ENCODE measurements around the gene SCAMP4.

The SCAMP4 gene

DNA sequence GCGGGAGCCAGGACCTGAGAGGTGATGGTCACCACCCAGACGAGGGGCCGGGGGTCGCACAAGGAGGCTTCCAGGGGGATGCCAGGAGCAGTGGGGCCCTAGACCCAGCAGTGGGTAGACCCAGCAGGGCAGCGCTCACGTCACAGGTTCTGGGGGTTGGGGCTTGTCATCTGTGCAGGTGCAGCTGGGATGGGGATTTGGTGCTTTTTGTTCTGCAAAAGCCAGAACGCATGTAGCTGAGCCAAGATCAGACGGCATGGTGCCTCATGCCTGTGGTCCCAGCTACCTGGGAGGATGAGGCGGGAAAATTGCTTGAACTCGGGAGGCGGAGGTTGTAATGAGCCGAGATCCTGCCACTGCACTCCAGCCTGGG is 50.9 kb downstream of the SCAMP4 start:
- WGBS (ENCODE audit: extremely low coverage, insufficient coverage, insufficient read length) = no CpG with 5 or more reads among the region's 12 CpGs
- H3K79me2 ChIP-seq (ENCODE audit: control insufficient read depth, insufficient read depth, low read length, poor library complexity) = peaks cover 9% of the 10 kb centered on the region
- no peak overlapping the region for H3K4me2 ChIP-seq (ENCODE audit: low read length)
- DNase-seq = no peak
- no peak overlapping the region for H2AFZ ChIP-seq (ENCODE audit: insufficient read depth, low read length, poor library complexity)
- peaks cover 2% of the 10 kb centered on the region for H3K9me3 ChIP-seq (ENCODE audit: insufficient read depth, low read depth, low read length)
- H3K4me3 ChIP-seq (ENCODE audit: low read depth, low read length) = no peak overlapping the region
- no peaks in the 10 kb centered on the region for H3K27me3 ChIP-seq (ENCODE audit: insufficient read depth, low read length)
- no peak overlapping the region for H3K9ac ChIP-seq (ENCODE audit: low read length)
- H3K23ac ChIP-seq (ENCODE audit: low read length) = no peak overlapping the region
- no peak overlapping the region for H4K91ac ChIP-seq (ENCODE audit: low read depth, low read length)
- no peak overlapping the region for H3K18ac ChIP-seq (ENCODE audit: low read length)
- no peak overlapping the region for H2AK5ac ChIP-seq (ENCODE audit: low read length)
- no peak overlapping the region for H3K14ac ChIP-seq (ENCODE audit: low read length)
- H3K27ac ChIP-seq (ENCODE audit: low read depth, low read length) = no peak overlapping the region
- H2BK5ac ChIP-seq (ENCODE audit: low read depth, low read length, poor library complexity) = no peak overlapping the region
- H2BK120ac ChIP-seq (ENCODE audit: insufficient read depth, low read length, poor library complexity) = no peak overlapping the region
- no peaks in the 10 kb centered on the region for H3K4me1 ChIP-seq (ENCODE audit: control insufficient read depth in 1 of 2, insufficient read depth in 2 of 2, low read length in 2 of 2)
- H4K8ac ChIP-seq (ENCODE audit: low read depth, low read length) = no peak overlapping the region
- peaks cover 24 to 33% of the 10 kb centered on the region in 2 experiments for H3K36me3 ChIP-seq (ENCODE audit: control insufficient read depth in 1 of 2, insufficient read depth in 2 of 2, low read length in 2 of 2)
- no peak overlapping the region for H2BK12ac ChIP-seq (ENCODE audit: low read length)
- no peak overlapping the region for H4K12ac ChIP-seq (ENCODE audit: low read depth, low read length)
- peak overlapping the region; percentile 9 for H3K4ac ChIP-seq (ENCODE audit: low read depth, low read length)
- no peaks in the 10 kb centered on the region for H3K79me1 ChIP-seq (ENCODE audit: low read length)

- no CpG with 5 or more reads among the region's 28 CpGs for WGBS (ENCODE audit: extremely low coverage, insufficient coverage, insufficient read length)
These were observed 51.8 kb downstream of the SCAMP4 start for GRCh38 chr19:1956868-1957492.

GRCh38 chr19:1957562-1958248 is 52.5 kb downstream of the SCAMP4 start:
- Histone ChIP-seq H4K8ac (ENCODE audit: low read depth, low read length) (no peak overlapping the region), H3K4me3 (ENCODE audit: low read depth, low read length) (no peak overlapping the region), H3K9me3 (ENCODE audit: insufficient read depth, low read depth, low read length) (peaks cover 2% of the 10 kb centered on the region), H3K4ac (ENCODE audit: low read depth, low read length) (no peak overlapping the region), H3K4me1 (ENCODE audit: control insufficient read depth in 1 of 2, insufficient read depth in 2 of 2, low read length in 2 of 2) (no peaks in the 10 kb centered on the region), H3K9ac (ENCODE audit: low read length) (no peak overlapping the region), H3K79me1 (ENCODE audit: low read length) (no peaks in the 10 kb centered on the region), H2AK5ac (ENCODE audit: low read length) (no peak overlapping the region), H3K79me2 (ENCODE audit: control insufficient read depth, insufficient read depth, low read length, poor library complexity) (peaks cover 7% of the 10 kb centered on the region), H2BK5ac (ENCODE audit: low read depth, low read length, poor library complexity) (no peak overlapping the region), H3K27ac (ENCODE audit: low read depth, low read length) (no peak overlapping the region), H2BK120ac (ENCODE audit: insufficient read depth, low read length, poor library complexity) (no peak overlapping the region), H3K36me3 (ENCODE audit: control insufficient read depth in 1 of 2, insufficient read depth in 2 of 2, low read length in 2 of 2) (peaks cover 26 to 28% of the 10 kb centered on the region in 2 experiments), H4K12ac (ENCODE audit: low read depth, low read length) (no peak overlapping the region), H3K14ac (ENCODE audit: low read length) (no peak overlapping the region), H2AFZ (ENCODE audit: insufficient read depth, low read length, poor library complexity) (no peak overlapping the region), H2BK12ac (ENCODE audit: low read length) (no peak overlapping the region), H4K91ac (ENCODE audit: low read depth, low read length) (no peak overlapping the region), H3K4me2 (ENCODE audit: low read length) (no peak overlapping the region), H3K27me3 (ENCODE audit: insufficient read depth, low read length) (no peaks in the 10 kb centered on the region), H3K23ac (ENCODE audit: low read length) (no peak overlapping the region), H3K18ac (ENCODE audit: low read length) (no peak overlapping the region)
- no CpG with 5 or more reads among the region's 40 CpGs for WGBS (ENCODE audit: extremely low coverage, insufficient coverage, insufficient read length)
- DNase-seq = no peak

More at GRCh38 chr19:1956868-1957492, 51.8 kb downstream of the SCAMP4 start:
- no peak overlapping the region for H3K18ac ChIP-seq (ENCODE audit: low read length)
- H4K12ac ChIP-seq (ENCODE audit: low read depth, low read length) = no peak overlapping the region
- no peak overlapping the region for H2BK120ac ChIP-seq (ENCODE audit: insufficient read depth, low read length, poor library complexity)
- peaks cover 7% of the 10 kb centered on the region for H3K79me2 ChIP-seq (ENCODE audit: control insufficient read depth, insufficient read depth, low read length, poor library complexity)
- no peak overlapping the region for H3K4ac ChIP-seq (ENCODE audit: low read depth, low read length)
- H3K4me3 ChIP-seq (ENCODE audit: low read depth, low read length) = no peak overlapping the region
- no peak overlapping the region for H2BK5ac ChIP-seq (ENCODE audit: low read depth, low read length, poor library complexity)
- no peaks in the 10 kb centered on the region for H3K27me3 ChIP-seq (ENCODE audit: insufficient read depth, low read length)
- no peak overlapping the region for H2BK12ac ChIP-seq (ENCODE audit: low read length)
- H3K23ac ChIP-seq (ENCODE audit: low read length) = no peak overlapping the region
- H3K79me1 ChIP-seq (ENCODE audit: low read length) = no peaks in the 10 kb centered on the region
- H3K27ac ChIP-seq (ENCODE audit: low read depth, low read length) = no peak overlapping the region
- H3K9me3 ChIP-seq (ENCODE audit: insufficient read depth, low read depth, low read length) = peaks cover 2% of the 10 kb centered on the region
- no peak overlapping the region for H4K91ac ChIP-seq (ENCODE audit: low read depth, low read length)
- H2AK5ac ChIP-seq (ENCODE audit: low read length) = no peak overlapping the region
- peaks cover 25 to 31% of the 10 kb centered on the region in 2 experiments for H3K36me3 ChIP-seq (ENCODE audit: control insufficient read depth in 1 of 2, insufficient read depth in 2 of 2, low read length in 2 of 2)
- H2AFZ ChIP-seq (ENCODE audit: insufficient read depth, low read length, poor library complexity) = no peak overlapping the region
- no peak overlapping the region for H3K9ac ChIP-seq (ENCODE audit: low read length)
- H3K4me1 ChIP-seq (ENCODE audit: control insufficient read depth in 1 of 2, insufficient read depth in 2 of 2, low read length in 2 of 2) = no peaks in the 10 kb centered on the region
- no peak overlapping the region for H3K4me2 ChIP-seq (ENCODE audit: low read length)
- H3K14ac ChIP-seq (ENCODE audit: low read length) = no peak overlapping the region
- no peak overlapping the region for H4K8ac ChIP-seq (ENCODE audit: low read depth, low read length)
- no peak for DNase-seq

DNA sequence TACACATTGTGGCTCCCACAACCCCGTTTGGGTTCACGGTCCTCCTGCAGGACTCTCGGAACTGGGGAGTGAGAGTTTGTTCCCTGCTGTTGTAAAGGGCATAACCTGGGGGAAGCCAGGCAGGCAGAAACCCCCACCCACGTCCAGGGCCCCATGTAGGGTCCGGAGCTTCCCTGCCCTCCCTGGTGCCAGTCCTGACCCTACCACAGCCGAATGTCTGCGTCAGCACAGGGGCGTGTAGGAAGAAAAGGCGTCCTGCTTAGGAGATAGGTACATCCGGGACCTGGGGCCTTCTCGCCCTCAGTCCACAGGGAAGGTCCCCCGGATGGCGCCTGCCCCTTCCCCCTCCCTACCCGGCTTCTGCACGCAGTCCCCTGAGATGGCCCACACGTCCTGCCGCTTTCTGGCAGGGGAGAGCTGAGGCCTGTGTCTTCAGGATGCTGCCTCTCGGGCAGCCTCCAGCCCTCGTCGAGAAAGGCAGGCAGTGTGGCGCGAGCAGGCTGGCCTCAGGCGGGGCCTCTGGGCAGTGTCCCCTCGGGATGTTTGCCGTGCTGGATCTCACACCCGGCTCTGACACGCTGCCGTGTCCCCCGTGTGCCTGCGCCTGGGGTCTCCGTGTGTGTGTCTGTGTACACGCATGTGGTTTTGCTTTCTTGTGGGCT is 54.9 kb downstream of the SCAMP4 start:
- peaks cover 1% of the 10 kb centered on the region for H3K9me3 ChIP-seq (ENCODE audit: insufficient read depth, low read depth, low read length)
- H3K4me1 ChIP-seq (ENCODE audit: control insufficient read depth in 1 of 2, insufficient read depth in 2 of 2, low read length in 2 of 2) = no peaks in the 10 kb centered on the region
- H2BK12ac ChIP-seq (ENCODE audit: low read length) = no peak overlapping the region
- DNase-seq = no peak
- no peaks in the 10 kb centered on the region for H3K79me1 ChIP-seq (ENCODE audit: low read length)
- H3K27ac ChIP-seq (ENCODE audit: low read depth, low read length) = no peak overlapping the region
- H3K79me2 ChIP-seq (ENCODE audit: control insufficient read depth, insufficient read depth, low read length, poor library complexity) = peaks cover 2% of the 10 kb centered on the region
- no peak overlapping the region for H2AK5ac ChIP-seq (ENCODE audit: low read length)
- peaks cover 15 to 16% of the 10 kb centered on the region in 2 experiments for H3K36me3 ChIP-seq (ENCODE audit: control insufficient read depth in 1 of 2, insufficient read depth in 2 of 2, low read length in 2 of 2)
- no peak overlapping the region for H3K4me2 ChIP-seq (ENCODE audit: low read length)
- H3K9ac ChIP-seq (ENCODE audit: low read length) = no peak overlapping the region
- no CpG with 5 or more reads among the region's 32 CpGs for WGBS (ENCODE audit: extremely low coverage, insufficient coverage, insufficient read length)
- H3K14ac ChIP-seq (ENCODE audit: low read length) = no peak overlapping the region
- H4K12ac ChIP-seq (ENCODE audit: low read depth, low read length) = no peak overlapping the region
- no peaks in the 10 kb centered on the region for H3K27me3 ChIP-seq (ENCODE audit: insufficient read depth, low read length)
- no peak overlapping the region for H2AFZ ChIP-seq (ENCODE audit: insufficient read depth, low read length, poor library complexity)
- H3K4me3 ChIP-seq (ENCODE audit: low read depth, low read length) = no peak overlapping the region
- no peak overlapping the region for H2BK5ac ChIP-seq (ENCODE audit: low read depth, low read length, poor library complexity)
- H4K8ac ChIP-seq (ENCODE audit: low read depth, low read length) = no peak overlapping the region
- no peak overlapping the region for H3K4ac ChIP-seq (ENCODE audit: low read depth, low read length)
- no peak overlapping the region for H2BK120ac ChIP-seq (ENCODE audit: insufficient read depth, low read length, poor library complexity)
- no peak overlapping the region for H3K23ac ChIP-seq (ENCODE audit: low read length)
- no peak overlapping the region for H3K18ac ChIP-seq (ENCODE audit: low read length)
- H4K91ac ChIP-seq (ENCODE audit: low read depth, low read length) = no peak overlapping the region

All from trophoblast cell (in vitro differentiated cells and primary cell).